Breast epithelium (tissue), 3 donors: Measurements from ENCODE around the gene IGFBP3.

ENCODE experiments used
- POLR2A ChIP-seq: fragments of 450-650 bp; IDR thresholded peaks from one replicate; pipeline ENCODE4 v1.6.1; 2016; ENCODE audit warnings: antibody characterized with exemption, mild to moderate bottlenecking, moderate library complexity
- TF ChIP-seq, protein P1 (sequence below), 3 donors: fragments of 450-650 bp; IDR thresholded peaks; one replicate each; pipeline ENCODE4 v1.5.1; 2016 to 2017; ENCODE audit warnings: antibody characterized with exemption in 3 of 3, mild to moderate bottlenecking in 3 of 3, moderate library complexity in 3 of 3

DNA sequence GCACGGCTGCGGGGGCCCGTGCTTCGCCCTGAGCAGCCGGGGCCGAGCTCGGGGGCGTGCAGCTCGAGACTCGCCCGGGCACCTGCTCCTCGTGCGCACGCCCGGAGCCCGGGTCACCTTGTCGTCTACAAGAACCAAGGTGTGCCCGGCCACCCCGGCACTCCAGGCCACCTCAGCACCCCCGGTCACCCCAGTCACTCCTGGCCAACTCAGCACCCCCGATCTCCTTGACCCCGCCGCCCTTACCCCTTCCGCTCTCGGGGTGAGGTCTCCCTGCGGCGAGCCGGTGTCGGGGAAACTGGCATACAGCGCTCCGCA, 268 bp upstream of the IGFBP3 start:
- TF ChIP-seq, protein P1, sequence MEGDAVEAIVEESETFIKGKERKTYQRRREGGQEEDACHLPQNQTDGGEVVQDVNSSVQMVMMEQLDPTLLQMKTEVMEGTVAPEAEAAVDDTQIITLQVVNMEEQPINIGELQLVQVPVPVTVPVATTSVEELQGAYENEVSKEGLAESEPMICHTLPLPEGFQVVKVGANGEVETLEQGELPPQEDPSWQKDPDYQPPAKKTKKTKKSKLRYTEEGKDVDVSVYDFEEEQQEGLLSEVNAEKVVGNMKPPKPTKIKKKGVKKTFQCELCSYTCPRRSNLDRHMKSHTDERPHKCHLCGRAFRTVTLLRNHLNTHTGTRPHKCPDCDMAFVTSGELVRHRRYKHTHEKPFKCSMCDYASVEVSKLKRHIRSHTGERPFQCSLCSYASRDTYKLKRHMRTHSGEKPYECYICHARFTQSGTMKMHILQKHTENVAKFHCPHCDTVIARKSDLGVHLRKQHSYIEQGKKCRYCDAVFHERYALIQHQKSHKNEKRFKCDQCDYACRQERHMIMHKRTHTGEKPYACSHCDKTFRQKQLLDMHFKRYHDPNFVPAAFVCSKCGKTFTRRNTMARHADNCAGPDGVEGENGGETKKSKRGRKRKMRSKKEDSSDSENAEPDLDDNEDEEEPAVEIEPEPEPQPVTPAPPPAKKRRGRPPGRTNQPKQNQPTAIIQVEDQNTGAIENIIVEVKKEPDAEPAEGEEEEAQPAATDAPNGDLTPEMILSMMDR (IDR thresholded peaks at IDR 0.05), result no peak
- TF ChIP-seq POLR2A, result no peak
